ENCODE measurements around the gene KLK12. TPM values are rescaled to one million over a fixed set of nuclear protein-coding genes. Genes with fewer than 3 reads are reported as not detected.

Gene KLK12
- total and polyA plus RNA-seq, 2 experiments from 2014 or later = not detected

DNA sequence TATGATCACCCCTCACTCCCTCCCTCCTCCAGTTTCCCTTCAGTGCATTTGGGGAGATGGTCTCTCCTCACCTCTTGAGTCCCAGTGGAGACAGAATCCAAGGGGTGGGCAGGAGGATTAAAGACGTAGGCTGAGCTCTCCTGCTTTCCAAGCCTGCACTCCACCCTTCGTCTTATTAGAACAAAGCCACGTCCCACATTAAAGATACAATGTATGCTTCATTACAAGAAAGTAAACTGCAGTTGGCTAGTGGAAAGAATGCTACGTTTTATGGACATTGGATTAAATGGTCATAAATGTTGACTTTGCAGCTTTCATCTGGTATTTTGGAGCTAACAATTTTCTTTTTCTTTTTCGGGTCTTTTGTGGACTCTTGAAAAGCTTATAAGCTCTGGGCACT is 6.9 kb downstream of the KLK12 start:
- peaks cover 2% of the 10 kb centered on the region for H3K27me3 ChIP-seq
- no peaks in the 10 kb centered on the region for H3K9me2 ChIP-seq (replicated peaks; ENCODE audit: insufficient read depth)
- H2AFZ ChIP-seq = no peak overlapping the region
- 57% methylated on average over 5 of the region's 5 CpGs for WGBS (ENCODE audit: low lambda C conversion rate, missing lambda C conversion rate)
- no peaks in the 10 kb centered on the region for H3K36me3 ChIP-seq (replicated peaks; ENCODE audit: insufficient read depth, low read depth)
- H3K27ac ChIP-seq = no peak overlapping the region
- no peaks in the 10 kb centered on the region for H3K9me3 ChIP-seq (ENCODE audit: low read depth)
- no peak for DNase-seq (ENCODE audit: low spot score)
- H3K79me2 ChIP-seq = no peaks in the 10 kb centered on the region
- no peak overlapping the region for H3K4me2 ChIP-seq
- H3K4me3 ChIP-seq = no peak overlapping the region
- TF ChIP-seq EZH2 (IDR thresholded peaks at IDR 0.05; ENCODE audit: borderline replicate concordance) = no peak
- no peak for TF ChIP-seq EZH2phosphoT487 (IDR thresholded peaks at IDR 0.05; ENCODE audit: low read depth, severe bottlenecking, unreplicated experiment)
- TF ChIP-seq, protein P1, sequence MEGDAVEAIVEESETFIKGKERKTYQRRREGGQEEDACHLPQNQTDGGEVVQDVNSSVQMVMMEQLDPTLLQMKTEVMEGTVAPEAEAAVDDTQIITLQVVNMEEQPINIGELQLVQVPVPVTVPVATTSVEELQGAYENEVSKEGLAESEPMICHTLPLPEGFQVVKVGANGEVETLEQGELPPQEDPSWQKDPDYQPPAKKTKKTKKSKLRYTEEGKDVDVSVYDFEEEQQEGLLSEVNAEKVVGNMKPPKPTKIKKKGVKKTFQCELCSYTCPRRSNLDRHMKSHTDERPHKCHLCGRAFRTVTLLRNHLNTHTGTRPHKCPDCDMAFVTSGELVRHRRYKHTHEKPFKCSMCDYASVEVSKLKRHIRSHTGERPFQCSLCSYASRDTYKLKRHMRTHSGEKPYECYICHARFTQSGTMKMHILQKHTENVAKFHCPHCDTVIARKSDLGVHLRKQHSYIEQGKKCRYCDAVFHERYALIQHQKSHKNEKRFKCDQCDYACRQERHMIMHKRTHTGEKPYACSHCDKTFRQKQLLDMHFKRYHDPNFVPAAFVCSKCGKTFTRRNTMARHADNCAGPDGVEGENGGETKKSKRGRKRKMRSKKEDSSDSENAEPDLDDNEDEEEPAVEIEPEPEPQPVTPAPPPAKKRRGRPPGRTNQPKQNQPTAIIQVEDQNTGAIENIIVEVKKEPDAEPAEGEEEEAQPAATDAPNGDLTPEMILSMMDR (IDR thresholded peaks at IDR 0.05; ENCODE audit: poor library complexity) = no peak
- H3K4me1 ChIP-seq (ENCODE audit: insufficient read depth) = no peaks in the 10 kb centered on the region
- no peaks in the 10 kb centered on the region for H4K20me1 ChIP-seq (ENCODE audit: insufficient read depth, poor library complexity, severe bottlenecking)

DNA sequence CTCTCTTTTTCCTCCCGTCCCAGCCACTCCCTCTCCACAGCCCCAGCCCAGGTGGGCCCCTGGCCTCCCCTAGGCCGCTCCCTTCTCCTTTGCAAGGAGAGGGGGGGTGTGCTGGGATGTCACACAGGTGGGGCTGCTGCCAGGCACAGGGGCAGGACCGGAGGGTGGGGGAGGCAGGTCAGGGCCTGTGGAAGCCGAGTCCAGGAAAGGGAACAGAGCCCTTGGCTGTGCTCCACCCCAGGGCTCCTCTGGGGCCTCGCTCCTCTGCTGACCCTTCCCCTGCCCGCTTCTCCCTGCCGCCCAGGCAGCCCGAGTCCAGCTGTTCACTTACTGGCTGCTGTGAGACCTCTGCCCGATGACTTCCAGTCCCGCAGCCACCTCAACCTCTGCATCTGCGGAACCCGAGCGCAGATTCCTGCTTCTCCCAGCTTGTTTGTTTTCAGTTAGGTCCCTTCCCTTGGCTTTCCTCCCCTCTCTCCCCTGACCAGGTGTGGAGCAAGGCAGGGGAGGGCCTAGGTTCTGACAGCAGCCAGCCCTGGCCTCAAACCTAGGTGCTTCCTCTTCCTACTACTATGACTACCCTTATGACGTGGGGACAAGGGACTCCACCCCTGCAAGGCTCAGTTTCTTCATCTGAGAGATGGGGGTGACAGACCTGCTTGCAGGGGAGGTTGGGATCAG is 7.5 kb downstream of the KLK12 start:
- DNase-seq (ENCODE audit: low spot score) = no peak

DNA sequence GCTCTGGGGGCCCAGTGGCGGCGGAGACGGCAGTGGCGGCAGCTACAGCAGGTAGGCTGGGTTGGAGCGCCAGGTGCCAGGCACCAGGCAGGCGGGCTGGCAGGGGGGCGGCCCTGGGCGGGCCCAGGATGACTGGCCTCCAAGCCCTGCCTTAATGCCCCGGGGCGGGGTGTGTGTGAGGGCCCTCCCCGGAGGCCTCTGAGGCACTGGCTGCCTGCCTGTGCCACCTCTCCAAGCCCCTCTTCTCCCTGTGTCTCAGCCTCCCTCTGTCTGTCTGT is 8.3 kb downstream of the KLK12 start, which contains the start of gene KLK11:
Gene KLK11 (minus strand): TSS at position 63 of the 278 bp plus-strand sequence. CDS start 985 bp downstream, outside the sequence.
- Histone ChIP-seq H3K36me3 (replicated peaks; ENCODE audit: insufficient read depth, low read depth) (no peaks in the 10 kb centered on the region), H3K27ac (no peak within 1 kb of the TSS)
- no peak for DNase-seq (ENCODE audit: low spot score)

More for the DNA sequence above, 7.5 kb downstream of the KLK12 start:
- Histone ChIP-seq H3K27ac (no peak overlapping the region), H2AFZ (no peak overlapping the region), H4K20me1 (ENCODE audit: insufficient read depth, poor library complexity, severe bottlenecking) (no peaks in the 10 kb centered on the region), H3K9me2 (replicated peaks; ENCODE audit: insufficient read depth) (no peaks in the 10 kb centered on the region), H3K4me1 (ENCODE audit: insufficient read depth) (no peaks in the 10 kb centered on the region), H3K27me3 (peaks cover 2% of the 10 kb centered on the region), H3K79me2 (no peaks in the 10 kb centered on the region), H3K4me2 (no peak overlapping the region), H3K4me3 (no peak overlapping the region), H3K9me3 (ENCODE audit: low read depth) (no peaks in the 10 kb centered on the region), H3K36me3 (replicated peaks; ENCODE audit: insufficient read depth, low read depth) (no peaks in the 10 kb centered on the region)
- TF ChIP-seq EZH2phosphoT487 (IDR thresholded peaks at IDR 0.05; ENCODE audit: low read depth, severe bottlenecking, unreplicated experiment) (no peak), EZH2 (IDR thresholded peaks at IDR 0.05; ENCODE audit: borderline replicate concordance) (no peak)
- TF ChIP-seq, protein P1 (IDR thresholded peaks at IDR 0.05; ENCODE audit: poor library complexity) = no peak
- WGBS (ENCODE audit: low lambda C conversion rate, missing lambda C conversion rate) = 61% methylated on average over 14 of the region's 14 CpGs

More for the DNA sequence above, 8.3 kb downstream of the KLK12 start, which contains the start of gene KLK11:
- no peaks in the 10 kb centered on the region for H4K20me1 ChIP-seq (ENCODE audit: insufficient read depth, poor library complexity, severe bottlenecking)
- WGBS (ENCODE audit: low lambda C conversion rate, missing lambda C conversion rate) = 71% methylated on average over 2 of the region's 11 CpGs
- no peaks in the 10 kb centered on the region for H3K9me2 ChIP-seq (replicated peaks; ENCODE audit: insufficient read depth)
- no peaks in the 10 kb centered on the region for H3K79me2 ChIP-seq
- H3K4me3 ChIP-seq = no peak within 1 kb of the TSS
- no peaks in the 10 kb centered on the region for H3K9me3 ChIP-seq (ENCODE audit: low read depth)
- no peak for TF ChIP-seq EZH2phosphoT487 (IDR thresholded peaks at IDR 0.05; ENCODE audit: low read depth, severe bottlenecking, unreplicated experiment)
- TF ChIP-seq EZH2 (IDR thresholded peaks at IDR 0.05; ENCODE audit: borderline replicate concordance) = no peak
- TF ChIP-seq, protein P1 (IDR thresholded peaks at IDR 0.05; ENCODE audit: poor library complexity) = no peak
- no peaks in the 10 kb centered on the region for H3K4me1 ChIP-seq (ENCODE audit: insufficient read depth)
- H3K4me2 ChIP-seq = no peak within 1 kb of the TSS
- peaks cover 2% of the 10 kb centered on the region for H3K27me3 ChIP-seq
- no peak within 1 kb of the TSS for H2AFZ ChIP-seq

All from hepatocyte (in vitro differentiated cells).